Left kidney (tissue), 2 donors: ENCODE data around the gene ZNF541. TPM values are rescaled to one million over a fixed set of nuclear protein-coding genes. Genes with fewer than 3 reads are reported as not detected.

Source experiments
- DNase-seq: peaks from one replicate; pipeline ENCODE4 v3.0.0-alpha.2; 2013
- polyA plus RNA-seq: library from polyadenylated mRNA; unstranded; fragments of 120-200 nt; gene quantifications from one replicate; pipeline ENCODE4 v1.2.1, GENCODE V29; 2013; ENCODE audit not compliant: insufficient read length

The ZNF541 gene
- polyA plus RNA-seq, 1 donor: 0.27 TPM

DNA sequence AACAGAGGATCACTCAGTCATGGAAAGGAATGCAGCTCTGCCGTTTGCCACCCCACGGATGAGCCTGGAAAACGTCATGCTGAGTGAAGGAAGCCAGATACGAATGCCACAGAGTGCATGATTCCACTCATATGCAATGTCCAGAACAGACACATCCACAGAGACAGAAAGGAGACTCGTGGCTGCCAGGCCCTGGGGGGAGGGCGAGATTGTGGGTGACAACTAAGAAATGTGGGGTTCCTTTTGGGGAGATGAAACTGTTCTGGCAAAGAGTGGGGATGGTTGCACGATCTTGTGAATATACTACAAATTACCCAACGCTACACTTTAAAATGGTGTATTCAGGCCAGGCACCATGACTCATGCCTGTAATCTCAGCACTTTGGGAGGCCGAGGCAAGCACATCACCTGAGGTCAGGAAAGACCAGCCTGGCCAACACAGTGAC lies 30.9 kb downstream of the ZNF541 start:
- no peak for DNase-seq

DNA sequence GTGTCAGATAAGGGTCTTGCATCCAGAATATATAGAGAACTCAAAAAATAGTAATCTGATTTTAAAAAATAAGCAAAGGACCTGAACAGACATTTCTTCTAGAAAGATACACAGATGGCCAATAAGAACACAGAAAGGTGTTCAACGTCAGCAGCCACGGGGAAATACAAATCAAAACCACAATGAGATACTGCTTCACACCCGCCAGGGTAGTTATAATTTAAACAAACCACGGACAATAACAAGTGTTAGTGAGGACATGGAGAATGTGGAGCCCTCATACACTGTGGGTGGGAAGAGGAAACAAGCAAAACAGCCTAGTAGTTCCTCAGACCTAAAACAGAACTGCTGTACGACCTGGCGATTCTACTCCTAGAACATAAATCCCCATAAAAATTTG lies 31.4 kb downstream of the ZNF541 start:
- no peak for DNase-seq

DNA sequence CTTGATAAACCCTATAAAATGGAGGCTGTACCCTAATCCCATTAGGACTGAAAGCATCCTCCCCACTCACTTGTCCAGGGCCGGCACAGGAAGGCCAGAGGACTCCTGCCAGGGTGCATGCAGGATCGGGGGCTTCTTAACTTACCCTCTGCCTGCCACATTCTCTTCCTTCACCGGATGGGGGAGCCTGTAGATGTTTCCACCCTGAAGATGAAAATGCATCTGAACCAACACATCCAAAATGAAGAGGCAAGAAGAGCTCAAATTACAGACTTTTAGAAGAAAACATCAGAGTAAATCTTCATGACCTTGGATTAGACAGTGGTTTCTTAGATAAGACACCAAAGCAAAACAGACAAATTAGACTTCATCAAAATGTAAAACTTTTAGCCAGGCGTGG lies 32.2 kb downstream of the ZNF541 start:
- no peak for DNase-seq

DNA sequence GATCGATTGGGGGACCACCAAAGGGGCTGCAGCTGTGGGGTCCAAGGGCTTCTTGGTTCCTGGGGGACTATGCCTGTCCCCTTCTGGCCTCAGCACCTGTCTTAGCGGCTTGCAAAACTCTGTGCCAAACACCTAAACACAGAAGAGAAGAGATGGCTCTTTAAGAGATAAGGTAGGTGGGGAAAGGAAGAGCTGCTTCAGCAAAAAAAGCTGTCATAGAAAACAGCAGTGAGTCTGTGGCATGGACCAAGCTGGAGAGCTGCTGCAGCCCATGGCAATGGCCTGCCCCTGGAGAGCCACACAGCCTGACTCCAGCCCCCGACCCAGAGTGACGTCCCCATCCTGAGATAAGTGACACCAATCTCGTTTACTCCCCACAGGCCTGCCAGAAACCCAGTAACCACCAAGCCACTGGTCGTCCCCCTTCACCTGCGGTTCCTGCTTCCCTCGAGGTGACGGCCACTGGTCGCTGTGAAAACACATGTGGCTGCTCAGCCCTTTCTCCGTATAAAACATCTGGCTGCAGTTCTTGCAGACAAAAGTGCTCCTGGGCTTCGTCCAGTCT lies 33.1 kb downstream of the ZNF541 start:
- no peak for DNase-seq

- DNase-seq: no peak
These were observed 34.1 kb downstream of the ZNF541 start for GRCh38 chr19:47538812-47539211.

GRCh38 chr19:47537493-47537892 lies 35.5 kb downstream of the ZNF541 start:
- no peak for DNase-seq

GRCh38 chr19:47534628-47535027 lies 38.3 kb downstream of the ZNF541 start:
- DNase-seq: no peak

DNA sequence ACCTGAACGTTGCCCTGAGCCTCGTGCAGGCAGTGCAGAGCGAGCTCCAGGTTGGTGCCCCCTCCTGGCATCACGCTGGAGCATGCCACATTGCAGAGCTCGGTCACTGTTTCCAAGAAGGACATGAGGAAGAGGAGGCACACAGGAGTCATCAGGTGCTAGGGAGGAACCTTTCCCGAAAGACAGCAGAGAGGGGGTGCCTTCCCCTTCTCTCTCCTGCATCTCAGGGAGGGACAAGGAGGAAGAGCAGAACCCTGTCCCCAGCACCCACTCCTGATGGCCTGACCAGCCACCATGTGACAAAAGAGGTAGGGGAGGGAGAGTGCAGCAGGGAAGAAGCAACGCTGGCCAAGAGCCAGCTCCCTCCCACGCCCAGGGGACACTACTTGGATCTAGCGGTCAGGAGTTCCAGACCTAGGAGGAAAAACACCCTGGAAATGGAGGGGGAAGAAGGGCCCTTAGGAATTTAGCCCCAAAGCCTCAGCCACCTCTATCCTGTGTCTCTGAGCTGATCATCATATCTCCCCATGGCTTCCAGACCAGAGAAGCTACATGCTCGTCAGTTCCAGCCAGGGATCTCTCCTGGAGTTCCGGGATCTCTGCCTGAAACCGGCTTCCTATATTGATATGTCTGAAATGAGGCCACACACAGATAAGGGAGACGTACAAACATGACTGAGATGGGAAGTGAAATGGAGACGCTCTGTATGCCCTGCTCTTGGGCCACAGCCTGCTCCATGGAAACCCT lies 41.1 kb downstream of the ZNF541 start:
- DNase-seq: no peak

- DNase-seq: no peak
These were observed 43.8 kb downstream of the ZNF541 start for GRCh38 chr19:47529018-47529742.

- DNase-seq: no peak
These were observed 46.1 kb downstream of the ZNF541 start for GRCh38 chr19:47526798-47527197.

GRCh38 chr19:47523473-47523872 lies 49.5 kb downstream of the ZNF541 start:
- DNase-seq: no peak

Other genes with a start within 250 kb of the ZNF541 start
- gene C5AR2, start 241.0 kb downstream of the ZNF541 start, polyA plus RNA-seq: 0.55 TPM
- 12.5 TPM for gene DHX34, start 223.8 kb downstream of the ZNF541 start, polyA plus RNA-seq
- 21.2 TPM for gene MEIS3, start 153.6 kb downstream of the ZNF541 start, polyA plus RNA-seq
- 0.13 TPM for gene SLC8A2, start 101.3 kb downstream of the ZNF541 start, polyA plus RNA-seq
- gene KPTN, start 88.9 kb downstream of the ZNF541 start, polyA plus RNA-seq: 14.4 TPM
- 150 TPM for gene NAPA, start 58.1 kb downstream of the ZNF541 start, polyA plus RNA-seq
- 13.0 TPM for gene BICRA, start 36.0 kb upstream of the ZNF541 start, polyA plus RNA-seq
- 27.4 TPM for gene EHD2, start 140.3 kb upstream of the ZNF541 start, polyA plus RNA-seq
- gene NOP53, start 172.4 kb upstream of the ZNF541 start, polyA plus RNA-seq: 316 TPM
- gene SELENOW, start 205.6 kb upstream of the ZNF541 start, polyA plus RNA-seq: 110 TPM
- not detected for gene TPRX1, start 231.4 kb upstream of the ZNF541 start, polyA plus RNA-seq
- gene CRX, start 248.8 kb upstream of the ZNF541 start, polyA plus RNA-seq: 0.15 TPM